Stimulated activated CD4-positive, alpha-beta T cell treated with anti-CD3 and anti-CD28 coated beads, Interleukin-4, amount 100 ng/mL, for 1 hour (primary cell): Measurements from ENCODE around the gene HPCAL1.

Experiments used
- DNase-seq: peaks from one replicate; pipeline ENCODE4 v3.0.0-alpha.2; 2020

The HPCAL1 gene

DNA sequence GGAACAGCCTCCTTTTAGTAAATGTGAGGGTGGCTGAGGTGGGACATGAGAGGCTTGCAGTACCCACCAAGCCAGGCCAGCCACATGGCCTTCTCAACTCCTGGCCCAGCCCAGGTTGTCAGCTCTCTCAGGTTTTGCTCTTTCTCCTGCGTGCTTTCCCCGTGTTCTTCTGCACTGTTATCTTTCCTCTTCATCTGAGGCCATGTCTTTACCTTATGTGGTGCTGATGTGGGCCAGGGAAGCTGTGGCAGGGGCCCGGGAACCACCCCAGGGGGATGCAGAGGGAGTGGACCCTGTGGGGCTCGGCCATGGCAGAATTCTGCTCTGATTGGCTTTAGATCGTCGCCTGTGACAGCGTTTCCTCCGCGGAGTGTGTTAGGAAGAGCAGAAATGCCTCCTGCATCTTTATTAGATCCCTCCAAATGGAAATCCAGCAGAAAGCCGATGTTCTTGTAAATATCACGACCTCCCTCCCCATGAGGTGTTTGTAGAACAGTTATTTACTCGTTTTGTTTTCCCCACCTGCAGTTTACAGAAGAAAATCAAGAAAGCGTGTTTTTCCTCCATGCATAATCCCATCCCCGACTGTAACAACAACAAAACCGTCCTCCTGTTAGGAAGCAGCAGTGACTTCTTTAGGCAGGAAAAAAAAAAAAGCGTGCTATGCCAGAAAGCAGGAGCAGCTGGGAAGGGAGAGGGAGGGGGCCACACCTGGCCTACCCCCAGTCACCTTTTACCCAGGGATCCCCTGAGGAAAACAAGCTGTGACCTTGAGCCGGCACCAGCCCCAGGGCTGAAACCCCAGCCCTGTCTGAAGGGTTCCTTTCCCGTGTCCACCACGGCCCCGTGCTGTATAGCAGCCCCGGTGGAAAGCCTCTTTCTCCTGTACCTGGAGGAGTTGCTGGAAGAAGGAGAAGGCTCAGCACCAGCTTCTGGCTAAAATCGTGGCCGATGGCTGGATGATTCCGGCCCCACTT lies 54.8 kb downstream of the HPCAL1 start:
- no peak for DNase-seq

DNA sequence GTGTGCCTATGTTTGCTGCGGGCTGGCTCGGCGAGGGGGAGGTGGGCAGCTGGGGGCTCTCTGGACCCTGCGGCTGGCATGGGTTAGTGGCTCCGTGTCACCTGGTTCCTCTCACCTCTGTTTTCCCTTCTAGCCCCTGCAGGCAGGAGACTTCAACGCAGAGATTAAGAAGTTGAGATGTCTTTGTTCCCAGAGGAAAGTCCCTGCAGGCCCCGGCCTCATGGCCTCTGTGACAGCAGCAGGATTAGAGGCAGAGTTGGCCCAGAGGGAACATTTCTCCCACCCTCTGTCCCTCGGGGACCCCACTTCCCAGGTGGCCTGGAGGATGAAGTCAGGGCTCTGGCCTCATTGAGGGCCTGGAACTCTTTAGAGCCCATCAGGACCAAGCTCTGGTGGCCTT lies 56.5 kb downstream of the HPCAL1 start:
- DNase-seq = no peak

DNA sequence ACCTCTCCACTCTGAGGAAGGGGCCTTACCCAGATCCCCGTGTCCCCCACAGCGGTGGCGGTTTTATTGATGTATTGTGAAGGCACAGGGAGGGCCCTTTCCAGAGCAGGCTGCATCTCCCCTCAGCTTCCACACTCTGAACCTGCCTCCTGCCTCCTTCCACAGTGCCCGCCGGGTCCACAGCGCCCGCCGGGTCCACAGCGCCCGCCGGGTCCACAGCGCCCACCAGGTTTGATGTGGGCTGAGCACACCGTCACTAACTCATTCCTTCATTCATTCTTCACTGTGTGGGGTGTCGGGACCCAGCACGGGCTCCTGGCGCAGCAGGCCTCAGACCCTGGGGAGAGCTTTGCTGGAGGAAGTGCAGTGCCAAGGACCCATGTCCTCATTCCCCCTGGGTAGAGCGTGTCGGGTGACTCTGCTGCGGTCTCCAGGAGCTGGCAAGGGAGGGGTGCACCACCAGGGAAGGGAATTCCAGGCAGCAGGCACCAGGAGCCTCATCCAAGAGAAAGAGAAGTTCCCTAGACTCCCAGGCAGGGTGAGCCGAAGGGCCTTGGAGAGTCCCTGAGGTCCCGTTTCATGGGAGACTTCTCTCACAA lies 57.1 kb downstream of the HPCAL1 start:
- DNase-seq = no peak

- DNase-seq = no peak
Observed at GRCh38 chr2:10360460-10360849, 57.8 kb downstream of the HPCAL1 start.

DNA sequence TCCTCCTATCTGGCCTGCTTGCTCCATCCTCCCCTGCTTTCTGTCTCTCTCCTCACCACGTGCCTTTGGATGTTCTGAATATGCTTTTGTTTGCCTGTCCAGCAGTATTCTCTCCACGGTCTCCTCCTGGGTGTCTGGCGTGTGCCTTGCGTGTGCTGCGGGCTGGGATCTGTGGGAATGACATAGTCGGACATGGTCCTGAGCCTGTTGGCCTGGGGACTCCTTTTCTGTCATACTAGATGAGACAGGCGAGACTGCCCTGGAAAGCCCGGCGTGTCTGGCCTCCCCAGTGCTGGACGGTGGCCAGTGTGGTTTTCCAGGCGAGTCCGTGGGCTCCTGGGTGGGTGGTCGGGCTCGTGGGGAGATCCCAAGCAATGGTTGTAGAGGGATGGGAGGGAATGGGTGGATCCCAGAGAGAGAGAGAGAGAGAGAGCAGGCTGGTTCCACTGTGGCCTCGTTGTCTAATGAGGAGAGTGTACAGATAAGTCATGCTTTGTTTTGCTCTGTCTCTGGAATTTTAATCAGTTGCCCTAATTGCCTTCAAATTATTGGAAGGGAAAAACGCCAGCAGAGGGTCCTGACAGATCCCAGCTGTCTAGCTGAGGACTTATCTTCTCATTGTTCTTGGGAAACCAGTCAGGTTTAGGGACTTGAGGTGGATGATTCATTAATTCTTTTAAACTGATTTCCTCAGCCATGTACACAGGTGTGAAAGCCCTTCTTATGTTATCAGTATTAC lies 58.3 kb downstream of the HPCAL1 start:
- no peak for DNase-seq

DNA sequence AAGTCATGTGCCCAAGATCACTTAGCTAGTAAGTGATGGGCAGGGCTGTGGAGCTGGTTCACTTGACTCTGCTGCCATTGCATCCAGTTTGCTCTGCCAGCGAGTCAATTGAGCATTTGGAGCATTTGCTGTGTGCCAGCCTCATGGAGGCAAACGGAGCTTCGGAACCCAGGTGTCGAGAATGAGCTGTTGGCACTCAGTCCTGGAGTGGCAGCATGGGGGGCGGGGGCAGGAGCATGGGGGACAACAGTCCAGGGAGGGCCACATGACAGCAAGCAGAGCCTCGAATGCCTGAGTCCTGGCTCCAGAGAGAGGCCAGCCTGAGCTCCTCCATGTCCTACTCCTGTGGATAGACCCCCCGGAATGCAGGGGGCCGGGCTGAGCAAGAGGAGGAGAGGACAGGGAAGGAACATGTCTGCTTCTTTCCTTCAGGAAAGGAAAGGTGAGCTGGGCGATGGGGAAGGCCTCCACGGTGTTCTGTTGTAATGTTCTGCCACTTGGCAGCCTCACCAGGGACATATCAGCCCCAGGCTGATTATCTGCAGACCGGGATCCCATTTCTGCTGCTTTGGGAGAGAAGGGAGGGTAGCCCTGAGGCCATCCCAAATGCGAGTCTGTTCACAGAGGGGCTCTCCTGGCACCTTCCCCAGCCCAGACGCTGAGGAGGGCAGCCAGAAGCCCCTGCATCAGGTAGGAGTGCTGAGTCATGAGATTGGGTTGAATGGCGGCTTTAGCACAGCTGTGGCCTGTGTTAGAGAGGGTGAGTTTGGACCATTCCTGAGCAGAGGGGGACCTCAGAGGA lies 59.6 kb downstream of the HPCAL1 start:
- DNase-seq = no peak

DNA sequence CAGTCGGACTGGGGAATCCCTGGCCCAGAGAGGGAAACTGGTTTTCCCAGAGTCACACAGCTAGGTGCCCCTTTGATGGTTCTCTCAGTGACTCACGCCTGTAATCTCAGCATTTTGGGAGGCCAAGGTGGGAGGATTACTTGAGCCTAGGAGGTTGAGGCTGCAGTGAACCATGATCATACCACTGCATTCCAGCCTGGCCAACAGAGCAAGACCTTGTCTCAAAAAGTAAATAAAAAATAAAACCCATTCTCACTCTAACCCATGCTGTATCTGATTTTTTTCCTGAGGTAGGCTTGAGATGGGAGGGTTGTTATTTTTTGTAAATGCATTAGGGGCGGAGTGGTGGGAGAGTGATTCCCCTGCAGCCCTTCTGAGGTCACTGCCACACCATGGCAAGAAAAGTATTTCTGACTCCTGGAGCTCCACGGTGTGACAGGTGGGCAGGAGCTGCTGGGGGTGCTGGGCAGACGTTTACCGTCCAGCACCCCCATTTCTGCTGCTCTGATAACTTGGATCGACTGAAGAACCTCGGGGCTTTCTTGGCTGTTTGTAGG lies 60.3 kb downstream of the HPCAL1 start:
- no peak for DNase-seq

DNA sequence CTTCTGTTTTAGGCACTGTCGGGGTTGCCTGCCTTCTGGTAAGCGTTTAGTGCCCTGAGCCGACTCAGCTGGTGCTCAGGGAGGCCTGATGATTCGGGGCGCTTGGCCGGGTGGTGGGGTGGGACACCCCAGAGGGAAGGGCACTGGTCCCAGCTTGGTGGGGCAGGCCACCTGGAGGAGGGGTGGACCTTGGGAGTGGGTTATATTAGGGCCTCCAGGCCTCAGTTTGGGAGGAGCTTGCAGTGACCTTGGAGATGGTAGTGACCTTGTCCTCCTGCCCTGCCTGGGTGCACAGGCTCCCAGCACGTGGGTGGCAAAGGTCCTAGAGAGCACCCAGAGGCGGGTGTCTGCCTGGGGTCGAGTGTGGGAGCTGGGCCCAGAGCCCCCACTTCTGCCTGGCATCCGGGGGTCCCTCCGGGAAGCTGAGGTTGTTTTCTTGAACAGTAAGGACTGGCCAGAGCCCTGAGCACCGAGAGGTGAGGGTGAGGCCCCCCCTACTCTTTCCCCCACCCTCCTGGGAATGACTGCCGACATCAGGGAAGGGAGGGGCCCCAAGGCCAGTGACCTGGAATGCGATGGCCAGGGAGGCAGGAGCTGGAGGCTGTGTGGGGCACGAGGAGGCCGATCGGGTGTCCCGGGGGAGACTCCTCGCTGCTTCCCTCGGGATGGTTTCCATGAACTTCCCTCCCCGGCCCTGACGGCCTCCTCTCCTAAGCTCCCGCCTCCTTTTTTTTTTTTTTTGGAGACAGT lies 61.3 kb downstream of the HPCAL1 start:
- no peak for DNase-seq

DNA sequence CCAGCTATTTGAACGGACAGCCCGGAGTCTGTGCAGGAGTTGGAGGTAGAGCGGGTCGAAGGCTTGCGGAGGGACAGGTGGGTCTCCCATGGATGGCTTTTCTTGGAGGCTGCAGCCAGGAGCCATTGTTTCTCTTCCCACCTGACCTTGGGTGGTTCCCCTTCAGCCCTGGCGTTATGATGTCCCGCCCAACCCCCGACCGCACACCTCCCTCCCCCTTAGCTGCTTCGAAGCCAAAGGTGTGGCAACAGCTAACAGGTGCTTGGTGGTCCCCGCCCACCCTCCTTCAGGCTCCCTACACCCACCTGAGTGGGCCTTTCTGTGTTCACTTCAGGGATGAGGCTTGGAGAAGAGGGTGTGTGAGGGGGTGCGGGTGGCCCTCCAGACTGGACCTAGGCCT lies 62.7 kb downstream of the HPCAL1 start:
- no peak for DNase-seq

DNA sequence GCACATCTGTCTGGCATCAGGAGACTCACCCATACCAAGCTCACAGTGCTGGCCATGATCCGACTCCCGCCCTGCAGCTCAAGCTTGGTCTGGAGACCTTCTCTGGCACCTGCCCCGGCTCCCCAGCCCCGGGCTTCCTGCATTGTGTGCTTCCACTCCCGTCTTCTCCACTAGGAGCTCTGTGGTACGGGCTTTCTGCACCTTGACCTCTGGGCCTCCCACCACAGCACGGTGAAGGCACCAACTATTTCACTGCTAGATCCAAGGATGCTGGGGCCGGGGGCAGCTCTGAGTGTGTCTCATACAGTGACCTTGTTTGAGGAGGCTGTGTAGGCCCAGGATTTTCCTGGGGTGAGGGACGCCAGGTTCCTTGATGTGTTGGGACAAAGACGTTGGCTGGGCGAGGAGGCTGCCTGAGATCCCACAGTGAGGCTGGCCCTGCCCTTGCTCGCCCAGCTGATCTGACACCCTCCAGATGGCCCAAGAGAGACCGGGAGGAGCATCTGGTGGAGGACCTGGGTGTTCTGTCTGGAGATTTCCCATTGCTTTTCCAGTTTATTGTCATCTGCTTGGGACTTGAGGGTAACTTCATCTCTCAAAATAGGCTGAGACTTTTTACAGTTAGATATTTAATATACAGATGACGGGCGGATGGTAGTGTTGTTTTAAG lies 64.0 kb downstream of the HPCAL1 start:
- no peak for DNase-seq

GRCh38 chr2:10367472-10368439 lies 65.1 kb downstream of the HPCAL1 start:
- DNase-seq = no peak

- DNase-seq = no peak
Observed at GRCh38 chr2:10368491-10369231, 66.0 kb downstream of the HPCAL1 start.

DNA sequence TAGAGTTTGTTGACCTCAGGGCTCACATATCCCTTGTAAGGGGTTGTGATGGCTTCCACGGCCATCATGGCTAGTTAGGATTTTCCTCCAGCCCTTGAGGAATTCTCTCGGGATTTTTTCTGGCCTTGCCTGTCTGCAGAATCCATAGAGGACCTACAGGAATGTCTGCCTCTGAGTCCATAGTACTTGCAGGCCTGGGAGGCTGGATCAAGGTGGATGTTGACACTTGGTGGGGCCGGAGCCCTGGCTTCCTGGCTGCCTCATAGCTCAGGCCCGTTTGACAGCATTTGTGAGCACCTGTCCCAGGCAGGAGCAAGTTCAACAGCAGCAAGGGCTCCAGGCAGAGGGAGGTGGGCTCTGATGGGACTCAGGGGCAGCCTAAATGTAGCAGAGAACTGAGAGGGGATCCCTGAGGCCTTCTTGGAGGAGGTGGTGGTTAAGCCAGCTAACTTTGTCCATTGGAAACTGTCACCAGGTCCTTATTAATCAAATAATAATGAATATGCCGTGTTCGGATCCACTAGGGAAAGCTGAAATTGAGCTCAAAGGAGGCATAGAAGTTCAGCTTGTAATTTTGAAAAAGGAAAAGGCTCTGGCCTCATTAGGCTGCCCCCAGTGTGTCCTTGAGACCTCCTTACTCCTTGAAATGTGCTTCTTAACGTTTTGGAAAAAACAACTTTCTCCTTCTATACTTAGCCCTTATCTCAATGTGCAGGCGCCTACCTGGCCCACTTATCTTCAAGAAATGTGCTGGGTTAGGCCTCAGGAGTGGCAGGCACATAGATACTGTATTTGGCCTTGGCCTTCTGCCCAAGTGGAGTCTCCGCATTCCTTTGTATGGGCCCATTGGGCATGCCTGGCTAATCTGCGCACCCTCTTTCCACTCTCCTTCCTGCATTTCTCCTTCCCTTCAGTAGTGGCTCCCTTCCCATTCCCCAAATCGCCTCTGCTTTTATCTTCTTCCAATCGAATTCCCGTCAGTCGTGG lies 66.9 kb downstream of the HPCAL1 start:
- DNase-seq = no peak

GRCh38 chr2:10370390-10370789 lies 67.7 kb downstream of the HPCAL1 start:
- DNase-seq = no peak

DNA sequence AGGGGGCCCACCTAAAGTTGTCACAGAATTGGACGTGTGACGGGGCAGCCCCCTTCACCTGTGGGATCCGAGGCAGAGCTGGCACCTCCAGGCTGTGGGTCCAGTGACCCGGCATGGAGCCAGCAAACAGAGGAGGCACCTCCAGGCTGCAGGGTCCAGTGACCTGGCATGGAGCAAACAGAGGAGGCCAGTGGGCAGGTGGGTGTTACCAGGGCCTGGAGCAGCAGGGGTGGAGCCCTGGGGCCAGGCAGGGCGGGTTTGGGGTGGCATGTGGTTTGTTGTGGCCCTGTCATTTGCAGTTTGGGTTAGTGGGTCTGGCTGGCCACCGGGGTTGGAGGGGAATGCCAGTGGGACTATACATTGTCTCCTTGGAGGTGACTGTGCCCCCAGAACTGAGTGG lies 68.2 kb downstream of the HPCAL1 start:
- no peak for DNase-seq

GRCh38 chr2:10371441-10372196 lies 68.9 kb downstream of the HPCAL1 start:
- DNase-seq = no peak
